Lower lobe of right lung (tissue), 2 donors: Measurements from ENCODE around the gene KLF13. TPM values are rescaled to one million over a fixed set of nuclear protein-coding genes. Genes with fewer than 3 reads are reported as not detected.

ENCODE experiments used
- ATAC-seq, 2 donors: fragments of 200-7000 bp; cut with Tn5 transposase; one replicate each; pipeline ENCODE4 v1.9.1; 2020 to 2022; ENCODE audit warnings: mild to moderate bottlenecking in 2 of 2, moderate library complexity in 2 of 2
- DNase-seq: peaks from one replicate; pipeline ENCODE4 v3.0.0-alpha.2; 2020
- H3K27ac ChIP-seq: fragments of 200-600 bp; one replicate; pipeline ENCODE4 v1.8.0; 2022
- H3K27me3 ChIP-seq: fragments of 200-600 bp; one replicate; pipeline ENCODE4 v1.8.0; 2022; ENCODE audit warnings: low read depth
- H3K36me3 ChIP-seq: fragments of 200-600 bp; one replicate; pipeline ENCODE4 v1.8.0; 2022; ENCODE audit warnings: mild to moderate bottlenecking
- H3K4me1 ChIP-seq: fragments of 200-600 bp; one replicate; pipeline ENCODE4 v1.8.0; 2022
- H3K4me3 ChIP-seq: fragments of 200-600 bp; one replicate; pipeline ENCODE4 v1.8.0; 2022; ENCODE audit warnings: mild to moderate bottlenecking
- H3K9me3 ChIP-seq: fragments of 200-600 bp; one replicate; pipeline ENCODE4 v1.8.0; 2022
- intact Hi-C: fragments of 100-400 bp; cut with DNase I; formaldehyde crosslinking; loops from one replicate; pipeline ENCODE4 v1.11.0; 2022
- total RNA-seq: library from RNA; stranded (reverse); fragmentation: NEBNext Ultra II Directional; extraction: Animal tissue kit (Norgen Biotek cat#: 25700); gene quantifications from one replicate; pipeline ENCODE4 v1.2.1, GENCODE V29; 2021
- TF ChIP-seq, protein P1 (sequence below): fragments of 200-600 bp; IDR thresholded peaks from one replicate; pipeline ENCODE4 v1.8.0; 2022; ENCODE audit warnings: antibody characterized with exemption, mild to moderate bottlenecking
- donor health status: DM: no; HTN: yes; CAD: no; lungs with severe emphysema.

KLF13 gene
- total RNA-seq, 1 donor from 2014 or later = 178 TPM

DNA sequence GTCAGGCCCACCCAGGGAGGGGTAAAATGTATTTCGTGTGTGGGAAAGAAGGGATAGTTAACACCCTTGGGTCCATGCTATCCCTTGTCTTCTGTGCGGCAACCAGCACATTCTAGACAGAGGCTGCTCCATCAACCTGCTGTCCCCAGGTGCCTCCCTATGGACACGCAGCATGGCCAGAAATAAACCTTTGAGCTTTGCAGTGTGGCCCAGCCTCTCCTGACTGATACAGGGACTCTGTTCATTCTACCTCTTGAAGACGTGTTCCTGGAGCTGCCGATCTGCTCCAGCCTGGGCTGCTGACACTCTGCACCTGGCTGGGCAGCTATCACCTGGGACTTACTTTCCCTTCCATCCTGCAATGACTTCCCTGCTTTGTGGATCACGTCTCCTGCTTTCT is 4.1 kb upstream of the KLF13 start:
- no peaks in the 10 kb centered on the region for H3K36me3 ChIP-seq
- no peak overlapping the region for H3K27ac ChIP-seq
- H3K27me3 ChIP-seq = no peaks in the 10 kb centered on the region
- peaks cover 20% of the 10 kb centered on the region for H3K4me1 ChIP-seq
- intact Hi-C loops = loop anchor here (10.0 kb wide), 1 partner anchor 108 kb away; no protein-coding TSS in a partner anchor
- DNase-seq (no peak), ATAC-seq (no peak)
- no peak overlapping the region for H3K4me3 ChIP-seq
- TF ChIP-seq, protein P1, sequence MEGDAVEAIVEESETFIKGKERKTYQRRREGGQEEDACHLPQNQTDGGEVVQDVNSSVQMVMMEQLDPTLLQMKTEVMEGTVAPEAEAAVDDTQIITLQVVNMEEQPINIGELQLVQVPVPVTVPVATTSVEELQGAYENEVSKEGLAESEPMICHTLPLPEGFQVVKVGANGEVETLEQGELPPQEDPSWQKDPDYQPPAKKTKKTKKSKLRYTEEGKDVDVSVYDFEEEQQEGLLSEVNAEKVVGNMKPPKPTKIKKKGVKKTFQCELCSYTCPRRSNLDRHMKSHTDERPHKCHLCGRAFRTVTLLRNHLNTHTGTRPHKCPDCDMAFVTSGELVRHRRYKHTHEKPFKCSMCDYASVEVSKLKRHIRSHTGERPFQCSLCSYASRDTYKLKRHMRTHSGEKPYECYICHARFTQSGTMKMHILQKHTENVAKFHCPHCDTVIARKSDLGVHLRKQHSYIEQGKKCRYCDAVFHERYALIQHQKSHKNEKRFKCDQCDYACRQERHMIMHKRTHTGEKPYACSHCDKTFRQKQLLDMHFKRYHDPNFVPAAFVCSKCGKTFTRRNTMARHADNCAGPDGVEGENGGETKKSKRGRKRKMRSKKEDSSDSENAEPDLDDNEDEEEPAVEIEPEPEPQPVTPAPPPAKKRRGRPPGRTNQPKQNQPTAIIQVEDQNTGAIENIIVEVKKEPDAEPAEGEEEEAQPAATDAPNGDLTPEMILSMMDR = no peak
- no peaks in the 10 kb centered on the region for H3K9me3 ChIP-seq

DNA sequence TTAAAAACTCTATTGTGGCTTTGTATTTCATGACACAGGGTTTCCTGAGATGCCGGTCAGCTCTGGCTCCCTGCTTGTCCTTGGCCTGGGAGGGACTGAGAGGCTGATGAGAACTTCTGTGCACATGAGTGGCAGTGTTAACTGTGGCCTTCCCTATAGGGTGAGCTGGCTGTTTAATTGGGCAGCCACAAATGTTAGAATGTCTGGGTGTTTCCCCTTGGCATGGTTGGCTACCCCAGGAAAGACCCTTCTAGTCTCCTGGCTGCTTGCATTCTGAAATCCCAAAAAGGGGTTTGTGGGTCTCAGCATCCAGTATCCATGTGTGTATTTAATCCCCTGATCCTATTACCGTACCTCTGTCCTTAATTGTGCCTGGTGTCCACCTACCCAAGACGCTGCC is 3.0 kb upstream of the KLF13 start:
- Histone ChIP-seq H3K27ac (no peak overlapping the region), H3K9me3 (no peaks in the 10 kb centered on the region), H3K4me1 (peaks cover 20% of the 10 kb centered on the region), H3K4me3 (no peak overlapping the region), H3K36me3 (no peaks in the 10 kb centered on the region), H3K27me3 (no peaks in the 10 kb centered on the region)
- intact Hi-C loops = loop anchor here (10.0 kb wide), 1 partner anchor 109 kb away; no protein-coding TSS in a partner anchor
- TF ChIP-seq, protein P1 = no peak
- ATAC-seq = no peak
- DNase-seq = no peak

DNA sequence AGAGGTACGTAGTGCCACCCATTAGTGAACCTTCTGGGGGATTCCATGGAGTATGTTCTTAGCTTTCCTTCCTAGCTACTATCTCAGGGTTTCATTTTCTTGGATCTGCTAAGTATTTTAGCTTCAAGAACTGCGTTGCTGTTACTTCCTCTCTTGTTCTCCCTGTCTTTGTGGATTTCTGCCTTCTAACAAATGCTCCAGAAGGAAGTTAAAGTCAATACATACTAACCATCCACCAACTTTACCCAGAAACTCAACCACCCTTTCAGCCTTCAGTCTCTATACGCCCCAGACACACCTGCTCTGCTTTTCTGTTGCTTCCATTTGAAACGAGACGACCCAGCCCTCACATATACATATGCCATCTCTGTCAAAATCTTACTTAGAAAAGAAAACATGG is 2.4 kb upstream of the KLF13 start:
- intact Hi-C loops = loop anchor here (10.0 kb wide), 1 partner anchor 109 kb away; no protein-coding TSS in a partner anchor
- DNase-seq (no peak), ATAC-seq (no peak)
- H3K36me3 ChIP-seq = no peaks in the 10 kb centered on the region
- H3K9me3 ChIP-seq = no peaks in the 10 kb centered on the region
- peak overlapping the region; percentile 100 for H3K27ac ChIP-seq
- no peaks in the 10 kb centered on the region for H3K27me3 ChIP-seq
- TF ChIP-seq, protein P1 = no peak
- peaks cover 20% of the 10 kb centered on the region for H3K4me1 ChIP-seq
- H3K4me3 ChIP-seq = no peak overlapping the region

DNA sequence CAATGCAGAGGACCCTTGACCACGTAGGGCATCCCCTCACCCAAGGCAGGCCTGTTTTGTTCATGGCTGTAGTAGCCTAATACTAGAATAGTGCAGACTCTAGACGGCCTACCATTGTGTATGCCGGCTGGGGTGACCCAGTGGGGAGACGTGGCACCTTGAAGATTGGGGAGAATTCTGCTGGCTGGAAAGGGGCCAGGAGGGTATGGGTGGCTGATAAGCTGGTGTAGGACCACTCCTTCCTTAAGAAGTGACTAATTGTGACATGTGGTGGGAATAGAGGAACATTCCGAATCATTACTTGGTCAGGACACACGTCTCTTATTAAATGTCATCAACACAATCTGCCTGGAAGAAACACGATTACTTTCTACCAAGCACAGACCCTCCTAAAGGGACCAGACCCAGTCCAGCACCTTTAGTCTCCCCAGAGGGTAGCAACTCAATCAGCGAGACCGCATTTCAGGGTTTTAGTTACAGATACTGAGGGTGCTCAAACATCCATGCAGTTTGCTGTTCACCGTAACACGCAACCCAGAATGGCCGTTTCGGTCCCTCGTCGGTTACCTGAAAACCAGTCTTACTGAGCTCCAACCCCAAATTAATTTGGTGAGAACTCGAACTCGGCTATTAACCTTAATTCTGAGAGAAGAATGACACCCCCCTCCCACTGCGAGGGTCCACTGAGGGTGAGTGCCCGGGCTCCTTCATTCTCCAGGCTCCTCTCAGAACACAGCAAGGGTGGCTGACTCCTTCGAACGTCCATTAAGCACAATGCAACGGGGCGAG is 1.6 kb upstream of the KLF13 start:
- DNase-seq (no peak), ATAC-seq (no peak)
- no peaks in the 10 kb centered on the region for H3K36me3 ChIP-seq
- TF ChIP-seq, protein P1 = no peak
- H3K27ac ChIP-seq = peak overlapping the region; percentile 100
- H3K4me1 ChIP-seq = peaks cover 28% of the 10 kb centered on the region
- no peaks in the 10 kb centered on the region for H3K9me3 ChIP-seq
- intact Hi-C loops = loop anchor here (10.0 kb wide), 1 partner anchor 110 kb away; no protein-coding TSS in a partner anchor
- H3K27me3 ChIP-seq = no peaks in the 10 kb centered on the region
- H3K4me3 ChIP-seq = peak overlapping the region; percentile 93

DNA sequence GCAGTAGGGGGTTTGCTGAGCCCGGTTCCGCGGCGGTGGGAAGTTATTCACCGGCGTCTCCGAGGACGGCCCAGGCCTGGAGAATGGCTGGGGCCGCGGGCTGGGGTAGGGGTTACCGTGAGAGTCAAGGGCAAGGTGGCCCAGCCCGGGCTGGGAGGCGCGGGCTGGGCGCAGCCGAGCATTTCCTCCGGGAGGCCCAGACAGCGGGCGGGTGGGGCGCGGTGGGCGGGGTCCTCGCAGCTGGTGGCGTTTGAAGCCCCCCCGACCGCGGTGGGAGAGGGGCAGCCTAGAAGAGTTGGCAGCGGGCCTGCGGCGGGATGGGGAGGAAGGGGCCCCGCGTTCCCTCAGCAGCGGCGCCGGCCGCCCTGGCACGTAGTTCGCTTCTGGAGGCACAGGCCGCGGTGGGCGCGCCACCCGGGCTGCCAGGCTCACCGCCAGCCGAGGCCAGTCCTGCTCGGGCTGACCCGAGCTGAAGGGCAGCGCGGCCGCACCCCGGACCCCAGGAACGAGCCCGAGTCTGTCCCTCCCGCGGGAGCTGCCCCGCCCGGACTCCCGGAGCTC is 960 bp upstream of the KLF13 start:
- Histone ChIP-seq H3K27me3 (no peaks in the 10 kb centered on the region), H3K9me3 (no peaks in the 10 kb centered on the region), H3K4me3 (peak overlapping the region; percentile 93), H3K27ac (peak overlapping the region; percentile 100), H3K4me1 (peaks cover 35% of the 10 kb centered on the region), H3K36me3 (peaks cover 7% of the 10 kb centered on the region)
- TF ChIP-seq, protein P1 = no peak
- intact Hi-C loops = loop anchor here (10.0 kb wide), 1 partner anchor 111 kb away; no protein-coding TSS in a partner anchor
- DNase-seq (peak; percentile 87), ATAC-seq (peak; percentile 5 to 29)
